ENCODE results near the gene PTPMT1. TPM values are rescaled to one million over a fixed set of nuclear protein-coding genes. Genes with fewer than 3 reads are reported as not detected.
A peak's percentile ranks its signal among the peaks of the same experiment; 100 is the strongest.
"Not testable (repeated sequence)": the region's sequence is repeated elsewhere in the genome, so short reads cannot be mapped to it uniquely, and the experiment has no call there.

Gene PTPMT1
- total RNA-seq, 1 donor from 2014 or later: 60.4 TPM

- Mint-ChIP-seq H3K9me3 (no peaks in the 10 kb centered on the region), H3K4me3 (no peak overlapping the region), H3K36me3 (peaks cover 3% of the 10 kb centered on the region), H3K27ac (no peak overlapping the region), H3K4me1 (peaks cover 45% of the 10 kb centered on the region), H3K27me3 (ENCODE audit: insufficient read depth, low read depth) (no peaks in the 10 kb centered on the region)
- Histone ChIP-seq H4K20me1 (ENCODE audit: low read depth) (peaks cover 100% of the 10 kb centered on the region), H3K27ac (no peak overlapping the region), H3K27me3 (no peaks in the 10 kb centered on the region), H3K9ac (no peak overlapping the region), H2AFZ (replicated peaks) (no peak overlapping the region), H3K4me3 (no peak overlapping the region), H3K4me1 (peaks cover 23% of the 10 kb centered on the region), H3K36me3 (no peaks in the 10 kb centered on the region), H3F3A (ENCODE audit: low read depth) (peaks cover 12% of the 10 kb centered on the region), H3K9me3 (ENCODE audit: low read depth) (no peaks in the 10 kb centered on the region), H3K4me2 (no peak overlapping the region), H3K79me2 (ENCODE audit: low read depth) (peaks cover 100% of the 10 kb centered on the region)
- TF ChIP-seq EZH2 (IDR thresholded peaks at IDR 0.05) (no peak), CTCF (IDR thresholded peaks at IDR 0.05) (no peak), EZH2phosphoT487 (IDR thresholded peaks at IDR 0.05) (no peak)
- no peak for DNase-seq (ENCODE audit: low spot score)
These were observed 38.2 kb upstream of the PTPMT1 start for GRCh38 chr11:47527186-47527585.

DNA sequence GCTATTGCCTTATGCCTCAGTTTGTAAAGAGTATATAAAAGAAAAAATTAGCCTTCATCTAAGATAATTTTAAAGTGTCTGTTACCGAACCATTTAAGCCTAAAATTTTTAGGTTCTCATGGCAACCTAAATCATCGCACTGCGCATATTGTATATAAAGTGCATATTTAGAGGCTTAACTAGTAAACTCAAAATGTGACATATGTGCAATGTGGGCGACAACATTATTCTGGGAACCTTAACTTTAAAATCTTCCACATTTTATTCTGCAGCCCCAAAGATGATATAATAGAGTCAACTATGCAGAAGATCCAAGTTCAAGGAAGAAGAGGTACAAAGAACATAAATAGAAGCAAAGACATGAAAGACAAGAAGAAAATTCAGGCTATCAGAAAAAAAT, 35.4 kb upstream of the PTPMT1 start:
- Histone ChIP-seq H3K9me3 (ENCODE audit: low read depth) (no peaks in the 10 kb centered on the region), H3K4me2 (no peak overlapping the region), H3F3A (ENCODE audit: low read depth) (peaks cover 5% of the 10 kb centered on the region), H3K36me3 (no peaks in the 10 kb centered on the region), H4K20me1 (ENCODE audit: low read depth) (peaks cover 100% of the 10 kb centered on the region), H3K27ac (no peak overlapping the region), H3K4me1 (peaks cover 19% of the 10 kb centered on the region), H3K9ac (no peak overlapping the region), H3K4me3 (no peak overlapping the region), H3K79me2 (ENCODE audit: low read depth) (peaks cover 100% of the 10 kb centered on the region), H2AFZ (replicated peaks) (no peak overlapping the region), H3K27me3 (no peaks in the 10 kb centered on the region)
- Mint-ChIP-seq H3K27me3 (ENCODE audit: insufficient read depth, low read depth) (no peaks in the 10 kb centered on the region), H3K9me3 (no peaks in the 10 kb centered on the region), H3K4me3 (no peak overlapping the region), H3K36me3 (peaks cover 3% of the 10 kb centered on the region), H3K4me1 (peaks cover 37% of the 10 kb centered on the region), H3K27ac (no peak overlapping the region)
- DNase-seq (ENCODE audit: low spot score): no peak
- TF ChIP-seq EZH2phosphoT487 (IDR thresholded peaks at IDR 0.05) (no peak), CTCF (IDR thresholded peaks at IDR 0.05) (no peak), EZH2 (IDR thresholded peaks at IDR 0.05) (no peak)

DNA sequence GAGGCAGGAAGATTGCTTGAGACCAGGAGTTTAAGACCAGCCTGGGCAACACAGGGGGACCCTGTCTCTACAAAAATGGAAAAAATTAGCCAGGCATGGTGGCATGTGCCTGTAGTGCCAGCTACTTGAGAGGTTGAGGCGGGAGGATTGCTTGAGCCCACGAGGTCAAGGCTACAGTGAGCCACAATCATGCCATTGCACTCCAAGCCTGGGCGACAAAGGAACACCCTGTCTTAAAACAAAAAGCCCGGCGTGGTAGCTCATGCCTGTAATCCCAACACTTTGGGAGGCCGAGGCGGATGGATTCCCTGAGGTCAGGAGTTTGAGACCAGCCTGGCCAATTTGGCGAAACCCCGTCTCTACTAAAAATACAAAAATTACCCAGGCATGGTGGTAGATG, 34.7 kb upstream of the PTPMT1 start:
- not testable (repeated sequence) for H3K9ac ChIP-seq; H3K27me3 ChIP-seq; H2AFZ ChIP-seq (replicated peaks); DNase-seq (ENCODE audit: low spot score); H3K36me3 ChIP-seq; H3F3A ChIP-seq (ENCODE audit: low read depth); H3K27ac ChIP-seq; H3K9me3 Mint-ChIP-seq; H3K4me3 ChIP-seq; H3K9me3 ChIP-seq (ENCODE audit: low read depth); H3K4me2 ChIP-seq; H3K4me3 Mint-ChIP-seq; H3K36me3 Mint-ChIP-seq; H3K27me3 Mint-ChIP-seq (ENCODE audit: insufficient read depth, low read depth)
- Histone ChIP-seq H3K4me1 (peaks cover 12% of the 10 kb centered on the region), H4K20me1 (ENCODE audit: low read depth) (peaks cover 100% of the 10 kb centered on the region), H3K79me2 (ENCODE audit: low read depth) (peaks cover 100% of the 10 kb centered on the region)
- peak overlapping the region; percentile 20 for H3K27ac Mint-ChIP-seq
- peaks cover 31% of the 10 kb centered on the region for H3K4me1 Mint-ChIP-seq

DNA sequence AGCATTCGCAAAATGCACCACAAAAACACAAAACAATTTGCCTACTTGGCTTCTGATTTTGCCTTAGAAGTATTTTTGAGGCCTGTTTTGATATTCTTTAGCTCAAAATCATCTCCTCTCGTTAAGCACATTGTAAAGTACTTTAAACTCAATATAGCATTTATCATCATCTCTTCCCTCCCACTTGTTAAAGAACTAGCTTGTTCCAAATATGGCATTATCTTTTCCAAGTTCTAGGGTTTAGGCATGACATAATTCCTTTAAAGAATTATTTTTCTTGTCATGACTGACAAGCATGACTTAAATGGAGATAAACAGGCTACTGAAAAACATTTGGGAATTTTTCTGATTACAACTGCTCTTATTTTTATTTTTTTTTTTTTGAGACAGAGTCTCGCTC, 33.7 kb upstream of the PTPMT1 start:
- no peak overlapping the region for H2AFZ ChIP-seq (replicated peaks)
- H4K20me1 ChIP-seq (ENCODE audit: low read depth): peaks cover 99% of the 10 kb centered on the region
- H3K9me3 ChIP-seq (ENCODE audit: low read depth): no peaks in the 10 kb centered on the region
- Mint-ChIP-seq H3K27ac (no peak overlapping the region), H3K27me3 (ENCODE audit: insufficient read depth, low read depth) (no peaks in the 10 kb centered on the region), H3K36me3 (peaks cover 7% of the 10 kb centered on the region), H3K9me3 (no peaks in the 10 kb centered on the region), H3K4me1 (peaks cover 23% of the 10 kb centered on the region), H3K4me3 (no peak overlapping the region)
- peaks cover 9% of the 10 kb centered on the region for H3K4me1 ChIP-seq
- H3K27ac ChIP-seq: no peak overlapping the region
- no peaks in the 10 kb centered on the region for H3K27me3 ChIP-seq
- no peak overlapping the region for H3K4me2 ChIP-seq
- peaks cover 100% of the 10 kb centered on the region for H3K79me2 ChIP-seq (ENCODE audit: low read depth)
- H3F3A ChIP-seq (ENCODE audit: low read depth): peaks cover 5% of the 10 kb centered on the region
- no peak for DNase-seq (ENCODE audit: low spot score)
- no peak overlapping the region for H3K9ac ChIP-seq
- no peaks in the 10 kb centered on the region for H3K36me3 ChIP-seq
- H3K4me3 ChIP-seq: no peak overlapping the region
- TF ChIP-seq CTCF (IDR thresholded peaks at IDR 0.05): no peak
- no peak for TF ChIP-seq EZH2phosphoT487 (IDR thresholded peaks at IDR 0.05)
- TF ChIP-seq EZH2 (IDR thresholded peaks at IDR 0.05): no peak

All from neural progenitor cell (in vitro differentiated cells).